Mucosa of rectum (tissue), 2 donors: ENCODE results near the gene RBM4.
"Not testable (repeated sequence)": the region's sequence is repeated elsewhere in the genome, so short reads cannot be mapped to it uniquely, and the experiment has no call there.

Experiments used
- H3K27ac ChIP-seq, 2 donors: one replicate each; pipeline ENCODE4 v1.7.0; 2013; ENCODE audit warnings: inconsistent platforms in 2 of 2, low read depth in 2 of 2, low read length in 2 of 2
- H3K27me3 ChIP-seq, 2 donors: one replicate each; pipeline ENCODE4 v1.7.0; 2013; ENCODE audit warnings: low read length in 2 of 2; ENCODE audit not compliant: control insufficient read depth in 2 of 2, insufficient read depth in 2 of 2
- H3K36me3 ChIP-seq, 2 donors: one replicate each; pipeline ENCODE4 v1.7.0; 2013; ENCODE audit warnings: low read length in 2 of 2; ENCODE audit not compliant: control insufficient read depth in 2 of 2, insufficient read depth in 2 of 2
- H3K4me1 ChIP-seq, 2 donors: one replicate each; pipeline ENCODE4 v1.7.0; 2013; ENCODE audit warnings: low read length in 2 of 2, mild to moderate bottlenecking in 1 of 2; ENCODE audit not compliant: control insufficient read depth in 2 of 2, insufficient read depth in 2 of 2
- H3K4me3 ChIP-seq, 2 donors: one replicate each; pipeline ENCODE4 v1.7.0; 2013; ENCODE audit warnings: low read length in 2 of 2
- H3K9ac ChIP-seq, 2 donors: one replicate each; pipeline ENCODE4 v1.7.0; 2013; ENCODE audit warnings: low read length in 2 of 2, low read depth in 1 of 2, mild to moderate bottlenecking in 1 of 2
- H3K9me3 ChIP-seq, 2 donors: one replicate each; pipeline ENCODE4 v1.7.0; 2013; ENCODE audit warnings: low read length in 2 of 2; ENCODE audit not compliant: control insufficient read depth in 2 of 2
- donor health status: healthy.
- donor health status: Normal muscosa, but diverticular disease.

RBM4 gene

GRCh38 chr11:66629356-66629755 is 9.1 kb upstream of the RBM4 start:
- Histone ChIP-seq H3K4me1 (no peaks in the 10 kb centered on the region), H3K27me3 (no peaks in the 10 kb centered on the region), H3K9ac (no peak overlapping the region), H3K9me3 (no peaks in the 10 kb centered on the region), H3K27ac (no peak overlapping the region), H3K36me3 (peaks cover 52% of the 10 kb centered on the region in 2 donors), H3K4me3 (no peak overlapping the region)

GRCh38 chr11:66631883-66632282 is 6.6 kb upstream of the RBM4 start:
- no peak overlapping the region for H3K9ac ChIP-seq
- no peaks in the 10 kb centered on the region for H3K9me3 ChIP-seq
- H3K27ac ChIP-seq: no peak overlapping the region
- no peaks in the 10 kb centered on the region for H3K27me3 ChIP-seq
- H3K4me3 ChIP-seq: no peak overlapping the region
- H3K4me1 ChIP-seq: no peaks in the 10 kb centered on the region
- peaks cover 26 to 27% of the 10 kb centered on the region in 2 donors for H3K36me3 ChIP-seq

- H3K36me3 ChIP-seq: peaks cover 16 to 17% of the 10 kb centered on the region in 2 donors
- peaks cover 3 to 7% of the 10 kb centered on the region in 2 donors for H3K4me1 ChIP-seq
- no peak overlapping the region for H3K27ac ChIP-seq
- H3K4me3 ChIP-seq: no peak overlapping the region
- no peaks in the 10 kb centered on the region for H3K9me3 ChIP-seq
- no peak overlapping the region for H3K9ac ChIP-seq
- H3K27me3 ChIP-seq: no peaks in the 10 kb centered on the region
These were observed 5.6 kb upstream of the RBM4 start for GRCh38 chr11:66632952-66633351.

DNA sequence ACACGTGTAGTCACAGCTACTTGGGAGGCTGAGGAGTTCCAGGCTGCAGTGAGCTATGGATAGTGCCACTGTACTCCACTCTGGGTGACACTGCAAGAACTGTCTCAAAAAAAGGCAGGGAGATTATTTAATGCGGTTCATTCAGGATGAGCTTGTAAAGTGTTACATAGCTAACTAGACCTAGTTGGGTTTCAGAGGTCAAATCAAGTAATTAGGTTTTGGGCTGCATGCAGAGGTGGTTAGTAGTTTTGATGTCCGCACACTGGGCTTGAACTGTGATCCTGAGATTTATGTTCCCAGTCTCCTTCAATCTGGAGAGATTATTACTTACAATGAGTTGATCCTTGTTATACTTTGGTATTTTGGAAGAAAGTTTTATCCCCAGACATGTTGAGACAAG is 2.1 kb upstream of the RBM4 start:
- no peaks in the 10 kb centered on the region for H3K27me3 ChIP-seq
- peaks cover 9 to 17% of the 10 kb centered on the region in 2 donors for H3K36me3 ChIP-seq
- peaks cover 23 to 33% of the 10 kb centered on the region in 2 donors for H3K4me1 ChIP-seq
- H3K27ac ChIP-seq: no peak overlapping the region
- no peak overlapping the region for H3K9ac ChIP-seq
- no peak overlapping the region for H3K4me3 ChIP-seq
- H3K9me3 ChIP-seq: no peaks in the 10 kb centered on the region

- Histone ChIP-seq H3K4me1 (peaks cover 31 to 45% of the 10 kb centered on the region in 2 donors), H3K27ac (peak overlapping the region; percentile 78 to 80), H3K4me3 (peak overlapping the region; percentile 82 to 85), H3K9ac (peak overlapping the region; percentile 43 to 67), H3K9me3 (no peaks in the 10 kb centered on the region), H3K27me3 (no peaks in the 10 kb centered on the region), H3K36me3 (peaks cover 16 to 20% of the 10 kb centered on the region in 2 donors)
These were observed 836 bp upstream of the RBM4 start for GRCh38 chr11:66637557-66638176.

- H3K36me3 ChIP-seq: peaks cover 32 to 35% of the 10 kb centered on the region in 2 donors
- H3K27me3 ChIP-seq: no peaks in the 10 kb centered on the region
- H3K4me1 ChIP-seq: peaks cover 40 to 52% of the 10 kb centered on the region in 2 donors
- H3K9me3 ChIP-seq: no peaks in the 10 kb centered on the region
- peak overlapping the region; percentile 94 to 95 for H3K9ac ChIP-seq
- peak overlapping the region; percentile 90 to 95 for H3K27ac ChIP-seq
- peak overlapping the region; percentile 85 to 99 for H3K4me3 ChIP-seq
These were observed 737 bp downstream of the RBM4 start for GRCh38 chr11:66639066-66639813.

- not testable (repeated sequence) for H3K27ac ChIP-seq
- peaks cover 42 to 52% of the 10 kb centered on the region in 2 donors for H3K4me1 ChIP-seq
These were observed 1.4 kb downstream of the RBM4 start for GRCh38 chr11:66639814-66640340.

GRCh38 chr11:66641834-66642233 is 3.3 kb downstream of the RBM4 start:
- H3K9ac ChIP-seq: no peak overlapping the region
- H3K36me3 ChIP-seq: peaks cover 58 to 59% of the 10 kb centered on the region in 2 donors
- H3K27me3 ChIP-seq: no peaks in the 10 kb centered on the region
- H3K9me3 ChIP-seq: no peaks in the 10 kb centered on the region
- peaks cover 43 to 52% of the 10 kb centered on the region in 2 donors for H3K4me1 ChIP-seq
- no peak overlapping the region for H3K27ac ChIP-seq
- H3K4me3 ChIP-seq: peak overlapping the region; percentile 35 to 85

More at GRCh38 chr11:66639814-66640340, 1.4 kb downstream of the RBM4 start:
- H3K9ac ChIP-seq, H3K27me3 ChIP-seq, H3K9me3 ChIP-seq: not testable (repeated sequence)
- H3K36me3 ChIP-seq: peaks cover 38 to 40% of the 10 kb centered on the region in 2 donors
- H3K4me3 ChIP-seq: peak overlapping the region in 1 of 2 donors; percentile 85

GRCh38 chr11:66643745-66644437 is 5.4 kb downstream of the RBM4 start:
- Histone ChIP-seq H3K4me1 (peaks cover 37 to 42% of the 10 kb centered on the region in 2 donors), H3K27ac (no peak overlapping the region), H3K36me3 (peaks cover 66 to 68% of the 10 kb centered on the region in 2 donors), H3K4me3 (no peak overlapping the region), H3K27me3 (no peaks in the 10 kb centered on the region), H3K9ac (no peak overlapping the region), H3K9me3 (no peaks in the 10 kb centered on the region)

DNA sequence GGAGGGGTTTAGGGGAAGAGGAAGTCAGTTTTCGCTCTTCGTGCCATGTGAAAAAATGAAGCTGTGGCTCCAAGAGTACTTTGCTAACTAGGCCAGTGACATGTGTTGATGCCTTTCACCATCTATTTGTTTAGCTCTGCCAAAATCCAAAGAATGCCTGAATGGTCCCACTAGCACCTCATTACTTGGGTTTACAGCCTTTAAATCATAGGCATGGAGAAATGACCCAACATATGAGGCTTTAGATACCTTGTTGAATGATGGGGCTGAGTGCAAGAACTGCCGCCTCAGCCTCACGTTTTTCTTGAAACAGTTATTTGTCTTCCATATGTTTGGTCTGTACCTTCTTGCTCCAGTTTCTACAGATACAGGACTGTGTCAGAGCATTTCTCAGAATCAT is 8.3 kb downstream of the RBM4 start:
- H3K4me3 ChIP-seq: no peak overlapping the region
- H3K9me3 ChIP-seq: no peaks in the 10 kb centered on the region
- no peaks in the 10 kb centered on the region for H3K27me3 ChIP-seq
- H3K4me1 ChIP-seq: peaks cover 16 to 17% of the 10 kb centered on the region in 2 donors
- peaks cover 60 to 67% of the 10 kb centered on the region in 2 donors for H3K36me3 ChIP-seq
- no peak overlapping the region for H3K9ac ChIP-seq
- H3K27ac ChIP-seq: no peak overlapping the region
